Testis (tissue), 3 donors: ENCODE data around the gene ALOX12B. TPM values are rescaled to one million over a fixed set of nuclear protein-coding genes. Genes with fewer than 3 reads are reported as not detected.

ENCODE experiments used
- DNase-seq: peaks from one replicate; pipeline ENCODE4 v3.0.0-alpha.2; 2019
- H3K27ac ChIP-seq, 2 donors: fragments of 200-600 bp; sonication (generic); one replicate each; pipeline ENCODE4 v1.5.1; 2019
- H3K27me3 ChIP-seq: fragments of 200-600 bp; sonication (generic); one replicate; pipeline ENCODE4 v1.5.1; 2019
- H3K36me3 ChIP-seq: fragments of 200-600 bp; sonication (generic); one replicate; pipeline ENCODE4 v1.5.1; 2017; ENCODE audit warnings: low read depth; ENCODE audit errors: missing control alignments
- H3K4me1 ChIP-seq: fragments of 200-600 bp; sonication (generic); one replicate; pipeline ENCODE4 v1.5.1; 2019
- H3K4me3 ChIP-seq, 2 donors: fragments of 200-600 bp; sonication (generic); one replicate each; pipeline ENCODE4 v1.5.1; 2017 to 2019
- H3K9me3 ChIP-seq: fragments of 200-600 bp; sonication (generic); one replicate; pipeline ENCODE4 v1.5.1; 2017
- POLR2A ChIP-seq: fragments of 450-650 bp; IDR thresholded peaks from one replicate; pipeline ENCODE4 v1.6.1; 2017; ENCODE audit warnings: antibody characterized with exemption, mild to moderate bottlenecking, moderate library complexity
- WGBS, 2 donors: methylation state at CpG; one replicate each; pipeline ENCODE4 v1.1.5; 2018; 5-methylcytosine and 5-hydroxymethylcytosine counted together
- intact Hi-C: fragments of 100-400 bp; cut with DNase I; formaldehyde crosslinking; loops from one replicate; pipeline ENCODE4 v1.15.1; 2023; ENCODE audit warnings: low total_unique reads
- polyA plus RNA-seq: library from polyadenylated mRNA; stranded (reverse); fragments of 350-450 nt; fragmentation: Illumina TruSeq; extraction: RNeasy Lipid Tissue Mini Kit (QIAGEN cat#74804); gene quantifications from one replicate; pipeline ENCODE4 v1.2.3, GENCODE V29; 2014; ENCODE audit warnings: low read depth, low replicate concordance; ENCODE audit not compliant: insufficient read depth
- total RNA-seq, 2 donors: library from RNA; depleted of rRNA; stranded (reverse); fragments of >200 nt; gene quantifications; one replicate each; pipeline ENCODE4 v1.2.3, GENCODE V29; 2016
- TF ChIP-seq, protein P1 (sequence below), 3 experiments: fragments of 450-650 bp in 2 of 3; fragments of 200-600 bp in 1 of 3; sonication (generic) in 1 of 3; IDR thresholded peaks; one replicate each; pipeline ENCODE4 v1.5.1; 2016 to 2019; ENCODE audit warnings: antibody characterized with exemption in 3 of 3, mild to moderate bottlenecking in 2 of 3, moderate library complexity in 1 of 3

ALOX12B gene
- total and polyA plus RNA-seq, 3 donors from 2014 or later = 0.87 to 1.1 (median 0.99) TPM

DNA sequence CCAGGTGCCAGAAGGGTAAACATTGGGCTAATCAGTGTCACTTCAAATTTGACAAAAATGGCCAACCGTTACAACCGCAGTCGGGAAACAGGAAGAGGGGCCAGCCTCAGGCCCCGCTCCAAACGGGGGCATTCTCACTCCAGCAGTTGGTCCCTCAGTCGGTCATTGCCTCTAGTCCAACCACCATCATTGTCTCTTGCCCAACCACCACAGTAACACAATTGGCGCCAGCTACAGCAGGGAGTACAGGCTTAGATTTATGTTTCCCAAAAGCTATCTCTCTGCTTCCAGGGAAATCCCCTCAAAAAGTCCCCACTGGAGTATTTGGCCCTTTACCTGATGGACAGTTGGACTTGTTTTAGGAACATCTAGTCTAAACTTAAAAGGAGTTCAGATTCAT lies 28.4 kb downstream of the ALOX12B start:
- WGBS, 2 donors = 4 to 26% methylated on average over 7 of the region's 7 CpGs
- H3K4me1 ChIP-seq = no peaks in the 10 kb centered on the region
- H3K27me3 ChIP-seq = no peaks in the 10 kb centered on the region
- H3K4me3 ChIP-seq = no peak overlapping the region
- no peak for DNase-seq
- H3K27ac ChIP-seq = no peak overlapping the region
- no peak for TF ChIP-seq POLR2A
- TF ChIP-seq, protein P1, sequence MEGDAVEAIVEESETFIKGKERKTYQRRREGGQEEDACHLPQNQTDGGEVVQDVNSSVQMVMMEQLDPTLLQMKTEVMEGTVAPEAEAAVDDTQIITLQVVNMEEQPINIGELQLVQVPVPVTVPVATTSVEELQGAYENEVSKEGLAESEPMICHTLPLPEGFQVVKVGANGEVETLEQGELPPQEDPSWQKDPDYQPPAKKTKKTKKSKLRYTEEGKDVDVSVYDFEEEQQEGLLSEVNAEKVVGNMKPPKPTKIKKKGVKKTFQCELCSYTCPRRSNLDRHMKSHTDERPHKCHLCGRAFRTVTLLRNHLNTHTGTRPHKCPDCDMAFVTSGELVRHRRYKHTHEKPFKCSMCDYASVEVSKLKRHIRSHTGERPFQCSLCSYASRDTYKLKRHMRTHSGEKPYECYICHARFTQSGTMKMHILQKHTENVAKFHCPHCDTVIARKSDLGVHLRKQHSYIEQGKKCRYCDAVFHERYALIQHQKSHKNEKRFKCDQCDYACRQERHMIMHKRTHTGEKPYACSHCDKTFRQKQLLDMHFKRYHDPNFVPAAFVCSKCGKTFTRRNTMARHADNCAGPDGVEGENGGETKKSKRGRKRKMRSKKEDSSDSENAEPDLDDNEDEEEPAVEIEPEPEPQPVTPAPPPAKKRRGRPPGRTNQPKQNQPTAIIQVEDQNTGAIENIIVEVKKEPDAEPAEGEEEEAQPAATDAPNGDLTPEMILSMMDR (IDR thresholded peaks at IDR 0.05) = no peak
- no peaks in the 10 kb centered on the region for H3K36me3 ChIP-seq
- H3K9me3 ChIP-seq = no peaks in the 10 kb centered on the region
- intact Hi-C loops = no loop called here

DNA sequence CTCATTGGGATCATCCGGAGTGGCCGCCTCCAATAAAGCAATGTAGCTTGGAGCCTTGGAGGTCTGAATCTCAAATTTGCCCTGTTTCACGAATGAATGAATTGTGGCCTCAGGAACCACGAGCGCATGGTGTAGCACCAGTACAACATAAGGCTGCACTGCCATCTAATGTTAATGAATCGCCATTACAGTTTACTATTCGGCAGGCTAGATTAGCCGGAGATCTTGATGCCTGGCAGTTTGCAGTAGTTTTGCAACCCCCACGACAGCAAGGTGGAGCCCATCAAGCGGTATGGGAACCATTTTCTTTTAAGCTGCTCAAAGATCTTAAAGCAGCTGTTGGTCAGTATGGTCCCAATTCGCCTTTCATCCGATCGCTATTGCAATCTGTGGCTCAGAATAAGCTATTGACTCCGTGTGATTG lies 29.8 kb downstream of the ALOX12B start:
- DNase-seq = peak; percentile 69
- H3K9me3 ChIP-seq = no peaks in the 10 kb centered on the region
- H3K27me3 ChIP-seq = no peaks in the 10 kb centered on the region
- no peak overlapping the region for H3K4me3 ChIP-seq
- intact Hi-C loops = no loop called here
- H3K27ac ChIP-seq = no peak overlapping the region
- H3K4me1 ChIP-seq = no peaks in the 10 kb centered on the region
- TF ChIP-seq, protein P1 (IDR thresholded peaks at IDR 0.05) = peak; percentile 67 to 71 (median 68)
- no peak for TF ChIP-seq POLR2A
- WGBS, 2 donors = 4 to 6% methylated on average over 13 to 14 of the region's 14 CpGs
- H3K36me3 ChIP-seq = no peaks in the 10 kb centered on the region

DNA sequence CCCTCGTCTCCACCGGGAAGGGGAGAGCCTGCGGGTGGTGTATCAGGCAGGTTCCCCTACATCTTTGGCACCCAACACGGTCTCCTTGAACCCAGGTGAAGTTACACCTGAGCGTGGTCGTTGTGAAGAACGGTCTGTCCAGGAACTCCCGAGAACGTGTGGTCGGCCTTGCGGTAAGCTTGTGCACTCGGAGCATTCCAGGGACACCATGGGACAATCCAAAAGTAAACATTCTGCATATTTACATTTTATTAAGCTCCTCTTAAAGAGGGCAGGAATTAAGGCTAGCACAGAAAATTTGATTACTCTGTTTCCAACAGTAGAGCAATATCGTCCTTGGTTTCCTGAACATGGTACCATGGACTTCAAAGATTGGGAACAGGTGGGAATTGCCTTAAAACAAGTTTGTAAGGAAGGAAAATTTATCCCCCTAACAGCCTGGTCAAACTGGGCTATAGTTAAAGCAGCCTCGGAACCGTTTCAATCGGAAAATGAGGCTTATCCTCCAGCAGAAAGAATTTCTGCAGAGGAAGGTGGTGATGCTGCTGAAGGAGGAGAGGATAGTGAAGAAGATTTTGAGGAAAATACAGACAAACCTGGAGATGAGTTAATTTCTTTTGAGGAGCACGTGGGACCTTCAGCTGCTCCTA lies 30.4 kb downstream of the ALOX12B start:
- Histone ChIP-seq H3K36me3 (no peaks in the 10 kb centered on the region), H3K4me3 (no peak overlapping the region), H3K4me1 (no peaks in the 10 kb centered on the region), H3K27me3 (no peaks in the 10 kb centered on the region), H3K27ac (no peak overlapping the region), H3K9me3 (no peaks in the 10 kb centered on the region)
- DNase-seq = no peak
- intact Hi-C loops = no loop called here
- TF ChIP-seq POLR2A = no peak
- TF ChIP-seq, protein P1 (IDR thresholded peaks at IDR 0.05) = no peak
- WGBS, 2 donors = 67 to 68% methylated on average over 16 to 17 of the region's 17 CpGs

DNA sequence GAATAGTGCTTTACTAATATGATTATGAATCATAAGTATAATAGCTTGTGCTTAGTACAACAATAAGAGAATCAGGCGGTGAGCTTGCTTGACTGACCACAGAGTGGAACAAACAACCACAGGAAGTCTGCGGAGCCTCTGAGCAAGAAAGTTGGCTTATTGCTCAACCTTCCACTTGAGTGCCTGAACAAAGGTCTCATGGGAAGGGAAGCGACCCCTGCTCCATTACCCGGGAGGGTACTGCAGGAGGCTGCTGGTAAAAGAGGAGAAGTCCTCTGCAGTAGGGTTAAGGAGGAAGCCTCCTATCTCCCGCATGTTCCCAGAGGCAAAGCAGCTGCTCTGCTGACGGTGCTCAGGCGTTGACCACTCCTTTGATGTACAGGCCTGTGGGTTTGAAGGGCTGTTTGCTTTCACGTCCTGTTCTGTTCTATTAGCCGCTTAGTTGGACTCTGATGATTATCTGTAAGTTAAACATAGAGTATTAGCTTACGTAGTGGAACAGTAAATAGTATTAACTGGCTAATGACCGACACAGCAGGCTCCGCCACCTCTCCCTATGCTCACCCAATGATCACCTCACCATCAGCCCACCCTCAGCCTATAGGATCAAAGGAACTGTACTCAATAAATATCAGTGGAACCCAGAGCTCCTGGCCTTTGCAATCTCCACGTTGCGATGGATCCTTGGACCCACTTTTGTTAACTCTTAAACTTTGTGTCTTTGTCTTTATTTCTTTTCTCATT lies 31.1 kb downstream of the ALOX12B start:
- WGBS, 2 donors = 55 to 64% methylated on average over 14 of the region's 14 CpGs
- TF ChIP-seq, protein P1 (IDR thresholded peaks at IDR 0.05) = no peak
- TF ChIP-seq POLR2A = no peak
- Histone ChIP-seq H3K36me3 (no peaks in the 10 kb centered on the region), H3K9me3 (no peaks in the 10 kb centered on the region), H3K27me3 (no peaks in the 10 kb centered on the region), H3K27ac (no peak overlapping the region), H3K4me3 (no peak overlapping the region), H3K4me1 (no peaks in the 10 kb centered on the region)
- intact Hi-C loops = no loop called here
- DNase-seq = peak; percentile 36
